ENCODE results near the gene CAPN14.

Gene CAPN14

DNA sequence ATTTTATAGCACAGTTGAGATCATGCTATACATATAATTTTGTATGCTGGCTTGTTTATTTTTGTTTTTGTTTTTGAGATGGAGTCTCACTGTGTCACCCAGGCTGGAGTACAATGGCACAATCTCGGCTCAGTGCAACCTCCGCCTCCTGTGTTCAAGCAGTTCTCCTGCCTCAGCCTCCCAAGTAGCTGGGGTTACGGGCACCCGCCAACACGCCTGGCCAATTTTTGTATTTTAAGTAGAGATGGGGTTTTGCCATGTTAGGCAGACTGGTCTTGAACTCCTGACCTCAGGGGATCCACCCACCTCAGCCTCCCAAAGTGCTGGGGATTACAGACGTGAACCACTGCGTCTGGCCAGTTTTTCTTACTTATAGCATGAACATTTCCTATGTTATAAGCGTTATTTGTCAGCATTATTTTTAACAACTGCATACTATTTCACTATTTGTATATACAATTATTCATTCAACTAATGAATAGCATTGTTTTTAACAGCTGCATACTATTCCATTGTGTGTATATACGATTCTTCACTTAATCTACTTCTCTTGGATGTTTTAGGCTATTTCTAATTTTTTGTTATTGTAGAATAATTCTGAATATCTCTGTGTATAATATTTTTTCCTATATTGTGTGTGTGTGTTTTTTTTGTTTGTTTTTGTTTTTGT lies 20.2 kb upstream of the CAPN14 start:
- H3K27ac Mint-ChIP-seq: no peak overlapping the region
- H3K4me1 Mint-ChIP-seq (ENCODE audit: low read depth): peaks cover 24% of the 10 kb centered on the region
- no peaks in the 10 kb centered on the region for H3K27me3 Mint-ChIP-seq
- no peaks in the 10 kb centered on the region for H3K36me3 Mint-ChIP-seq (ENCODE audit: low read depth)
- DNase-seq: no peak
- no peaks in the 10 kb centered on the region for H3K9me3 Mint-ChIP-seq
- H3K4me3 Mint-ChIP-seq: no peak overlapping the region

DNA sequence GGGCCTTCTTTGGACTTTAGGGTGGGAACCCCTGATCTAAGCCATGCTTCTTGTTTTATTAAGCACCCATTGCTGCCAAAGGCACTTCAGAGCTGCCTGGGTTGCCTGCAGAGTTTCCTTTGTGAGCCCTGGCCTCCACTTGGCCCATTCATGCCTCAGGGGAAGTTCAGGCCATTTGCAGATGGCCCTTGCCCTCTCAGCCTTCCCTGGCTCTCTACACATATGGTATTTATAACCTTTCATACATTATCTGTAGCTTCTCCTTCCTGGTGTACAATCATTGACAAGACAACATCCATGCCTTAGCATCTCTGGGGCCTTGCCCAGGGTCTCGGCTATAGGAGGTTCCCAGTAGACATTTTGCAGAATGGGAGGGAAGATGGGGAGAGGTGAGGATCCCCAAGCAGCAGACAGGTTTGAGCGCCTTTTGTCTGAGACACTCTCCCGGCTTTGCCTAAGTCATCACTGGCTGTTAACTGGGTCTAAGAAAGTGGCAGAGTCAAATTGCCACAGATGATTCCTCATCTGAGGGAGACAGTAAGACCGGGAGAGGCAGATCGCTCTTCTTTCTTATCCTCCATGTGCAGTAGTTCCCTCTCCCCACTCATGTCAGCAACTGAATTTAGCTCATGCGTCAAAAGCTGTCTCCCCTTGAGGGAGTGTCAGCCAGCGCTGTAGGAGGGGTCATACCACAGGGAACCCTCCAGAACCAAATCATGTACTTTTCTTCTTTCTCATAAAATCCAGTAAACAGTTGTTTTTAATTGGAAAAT lies 19.3 kb upstream of the CAPN14 start:
- no peak overlapping the region for H3K4me3 Mint-ChIP-seq
- H3K4me1 Mint-ChIP-seq (ENCODE audit: low read depth): peaks cover 24% of the 10 kb centered on the region

DNA sequence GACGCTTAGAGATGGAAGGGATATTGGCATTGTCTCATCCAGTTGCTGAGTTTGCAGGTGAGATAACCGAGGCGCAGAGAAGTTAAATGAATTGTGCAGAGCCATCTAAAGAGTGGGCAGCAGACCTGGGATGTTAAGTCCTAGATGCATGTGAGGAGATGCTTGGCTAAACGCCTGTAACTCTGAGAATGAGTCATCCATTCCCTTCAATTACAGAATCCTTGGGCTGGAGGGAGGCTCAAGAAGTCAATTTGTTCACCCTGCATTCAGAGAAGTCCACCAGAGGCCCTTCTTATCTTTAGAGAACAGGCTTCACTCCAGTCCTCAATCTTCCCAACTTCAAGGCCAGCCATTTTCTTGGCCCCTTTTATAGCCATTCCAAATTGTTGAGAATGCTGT lies 18.2 kb upstream of the CAPN14 start:
- no peak overlapping the region for H3K27ac Mint-ChIP-seq

More for the DNA sequence above, 19.3 kb upstream of the CAPN14 start:
- H3K27me3 Mint-ChIP-seq: no peaks in the 10 kb centered on the region
- no peaks in the 10 kb centered on the region for H3K36me3 Mint-ChIP-seq (ENCODE audit: low read depth)
- no peak overlapping the region for H3K27ac Mint-ChIP-seq
- no peaks in the 10 kb centered on the region for H3K9me3 Mint-ChIP-seq
- no peak for DNase-seq

DNA sequence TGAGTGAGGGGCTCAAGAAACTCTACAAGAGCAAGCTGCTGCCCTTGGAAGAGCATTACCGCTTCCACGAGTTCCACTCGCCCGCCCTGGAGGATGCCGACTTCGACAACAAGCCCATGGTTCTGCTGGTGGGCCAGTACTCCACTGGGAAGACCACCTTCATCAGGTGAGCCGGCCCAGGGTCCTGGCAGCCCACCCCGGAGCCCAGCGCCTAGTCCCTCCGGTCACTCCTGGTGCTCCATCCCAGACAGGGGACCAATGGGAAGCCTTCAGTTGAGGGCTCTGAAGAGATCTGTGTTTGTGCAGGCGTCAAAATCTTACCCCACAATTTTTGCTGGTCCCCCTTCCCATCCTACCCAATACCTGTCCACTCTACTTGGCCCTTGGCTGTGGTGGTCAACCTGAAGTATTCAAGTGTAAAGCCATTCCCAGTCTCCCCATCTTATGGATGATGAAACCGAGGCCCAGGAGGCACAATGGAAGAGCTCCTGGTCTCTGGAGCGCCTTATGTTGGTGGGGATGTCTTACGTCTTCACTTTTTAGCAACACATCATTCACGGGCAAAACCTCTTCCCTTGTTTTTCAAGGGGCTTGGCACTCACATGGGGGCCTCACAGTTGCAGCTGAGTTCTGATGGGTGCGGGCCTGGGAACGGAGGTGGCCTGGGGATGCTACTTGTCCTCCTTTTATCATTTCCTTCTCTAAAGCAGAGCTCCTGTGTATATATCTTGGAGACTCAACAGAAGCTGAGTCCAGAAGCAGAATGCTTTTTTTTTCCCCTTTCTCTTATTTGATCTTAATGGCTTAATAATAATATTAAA lies 17.6 kb upstream of the CAPN14 start:
- Mint-ChIP-seq H3K9me3 (no peaks in the 10 kb centered on the region), H3K27ac (peak overlapping the region; percentile 44), H3K4me1 (ENCODE audit: low read depth) (peaks cover 23% of the 10 kb centered on the region), H3K4me3 (peak overlapping the region; percentile 56), H3K36me3 (ENCODE audit: low read depth) (no peaks in the 10 kb centered on the region), H3K27me3 (peaks cover 5% of the 10 kb centered on the region)
- no peak for DNase-seq

More for the DNA sequence above, 18.2 kb upstream of the CAPN14 start:
- peak overlapping the region; percentile 56 for H3K4me3 Mint-ChIP-seq
- no peaks in the 10 kb centered on the region for H3K36me3 Mint-ChIP-seq (ENCODE audit: low read depth)
- DNase-seq: no peak
- H3K9me3 Mint-ChIP-seq: no peaks in the 10 kb centered on the region
- no peaks in the 10 kb centered on the region for H3K27me3 Mint-ChIP-seq
- H3K4me1 Mint-ChIP-seq (ENCODE audit: low read depth): peaks cover 23% of the 10 kb centered on the region

GRCh38 chr2:31233741-31234682 lies 16.7 kb upstream of the CAPN14 start, which contains the start of gene EHD3:
EHD3 (plus strand) TSS chr2:31234152; CDS start chr2:31234622, 470 bp downstream.
- Mint-ChIP-seq H3K27ac (peak within 1 kb of the TSS; percentile 73), H3K36me3 (ENCODE audit: low read depth) (no peaks in the 10 kb centered on the region), H3K9me3 (no peaks in the 10 kb centered on the region), H3K4me3 (peak within 1 kb of the TSS; percentile 78), H3K4me1 (ENCODE audit: low read depth) (peaks cover 23% of the 10 kb centered on the region), H3K27me3 (peaks cover 5% of the 10 kb centered on the region)
- DNase-seq: peak; percentile 89

DNA sequence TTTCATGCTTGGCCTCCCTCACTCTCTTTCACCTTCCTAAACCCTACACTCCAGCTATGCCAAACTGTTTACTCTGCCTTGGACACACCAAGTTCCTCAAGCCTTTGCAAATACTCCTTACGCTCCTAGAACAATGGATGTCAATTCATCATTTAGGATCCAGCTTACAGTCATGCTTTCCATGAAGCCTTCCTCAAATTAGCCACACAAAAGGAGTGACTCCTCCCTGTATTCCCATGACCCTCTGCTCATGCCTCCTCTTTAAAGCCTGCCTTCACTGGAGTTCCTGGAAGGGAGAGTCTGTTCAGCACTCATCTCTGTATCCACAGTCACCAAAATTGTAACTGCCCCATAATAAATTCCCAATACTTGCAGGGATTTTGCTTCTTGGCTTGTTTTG lies 15.9 kb upstream of the CAPN14 start:
- peak overlapping the region; percentile 78 for H3K4me3 Mint-ChIP-seq
- H3K27ac Mint-ChIP-seq: peak overlapping the region; percentile 73
- no peak for DNase-seq
- H3K27me3 Mint-ChIP-seq: peaks cover 9% of the 10 kb centered on the region
- peaks cover 23% of the 10 kb centered on the region for H3K4me1 Mint-ChIP-seq (ENCODE audit: low read depth)
- no peaks in the 10 kb centered on the region for H3K9me3 Mint-ChIP-seq
- no peaks in the 10 kb centered on the region for H3K36me3 Mint-ChIP-seq (ENCODE audit: low read depth)

GRCh38 chr2:31232586-31232985 lies 15.3 kb upstream of the CAPN14 start:
- Mint-ChIP-seq H3K27me3 (peaks cover 12% of the 10 kb centered on the region), H3K4me1 (ENCODE audit: low read depth) (peaks cover 23% of the 10 kb centered on the region), H3K4me3 (no peak overlapping the region), H3K27ac (no peak overlapping the region), H3K9me3 (no peaks in the 10 kb centered on the region), H3K36me3 (ENCODE audit: low read depth) (no peaks in the 10 kb centered on the region)
- no peak for DNase-seq

GRCh38 chr2:31231571-31232302 lies 14.4 kb upstream of the CAPN14 start:
- Mint-ChIP-seq H3K4me1 (ENCODE audit: low read depth) (peaks cover 23% of the 10 kb centered on the region), H3K27ac (no peak overlapping the region), H3K36me3 (ENCODE audit: low read depth) (no peaks in the 10 kb centered on the region), H3K4me3 (no peak overlapping the region), H3K27me3 (peaks cover 13% of the 10 kb centered on the region), H3K9me3 (no peaks in the 10 kb centered on the region)
- DNase-seq: no peak

- Mint-ChIP-seq H3K4me1 (ENCODE audit: low read depth) (peaks cover 20% of the 10 kb centered on the region), H3K4me3 (no peak overlapping the region), H3K27ac (no peak overlapping the region), H3K27me3 (peaks cover 13% of the 10 kb centered on the region), H3K9me3 (no peaks in the 10 kb centered on the region), H3K36me3 (ENCODE audit: low read depth) (no peaks in the 10 kb centered on the region)
- DNase-seq: no peak
These were observed 13.4 kb upstream of the CAPN14 start for GRCh38 chr2:31230751-31231150.

- DNase-seq: no peak
- Mint-ChIP-seq H3K9me3 (no peaks in the 10 kb centered on the region), H3K27me3 (peaks cover 18% of the 10 kb centered on the region), H3K4me3 (no peak overlapping the region), H3K4me1 (ENCODE audit: low read depth) (peaks cover 8% of the 10 kb centered on the region), H3K27ac (no peak overlapping the region), H3K36me3 (ENCODE audit: low read depth) (no peaks in the 10 kb centered on the region)
These were observed 11.4 kb upstream of the CAPN14 start for GRCh38 chr2:31228717-31229116.

DNA sequence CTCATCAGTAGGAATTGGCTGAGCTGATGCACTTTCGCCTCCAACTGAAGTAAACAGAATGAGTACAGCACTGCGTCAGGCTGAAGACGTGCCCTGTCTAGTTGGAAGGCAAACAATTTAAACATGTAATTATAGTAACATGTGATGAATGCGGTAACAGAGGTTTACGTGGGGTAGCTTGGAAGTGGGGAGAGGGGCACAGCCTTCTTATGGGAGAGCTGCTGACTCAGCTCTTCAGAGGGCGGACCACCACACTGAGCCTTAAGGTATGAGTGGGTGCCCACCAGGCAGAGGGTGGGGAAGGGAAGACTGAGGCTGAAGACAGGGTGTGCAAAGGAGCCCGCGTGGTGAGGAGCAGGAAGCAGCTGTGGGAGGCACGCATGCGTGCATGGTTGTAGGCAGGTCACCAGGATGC lies 10.4 kb upstream of the CAPN14 start:
- Mint-ChIP-seq H3K36me3 (ENCODE audit: low read depth) (no peaks in the 10 kb centered on the region), H3K4me3 (no peak overlapping the region), H3K27me3 (peaks cover 25% of the 10 kb centered on the region), H3K4me1 (ENCODE audit: low read depth) (no peaks in the 10 kb centered on the region), H3K9me3 (no peaks in the 10 kb centered on the region), H3K27ac (no peak overlapping the region)
- no peak for DNase-seq

- no peaks in the 10 kb centered on the region for H3K9me3 Mint-ChIP-seq
- H3K27me3 Mint-ChIP-seq: peaks cover 27% of the 10 kb centered on the region
- no peaks in the 10 kb centered on the region for H3K36me3 Mint-ChIP-seq (ENCODE audit: low read depth)
- no peak for DNase-seq
- no peak overlapping the region for H3K4me3 Mint-ChIP-seq
- H3K4me1 Mint-ChIP-seq (ENCODE audit: low read depth): no peaks in the 10 kb centered on the region
- H3K27ac Mint-ChIP-seq: no peak overlapping the region
These were observed 9.8 kb upstream of the CAPN14 start for GRCh38 chr2:31227110-31227509.

GRCh38 chr2:31226266-31226665 lies 9.0 kb upstream of the CAPN14 start:
- no peak for DNase-seq
- no peak overlapping the region for H3K4me3 Mint-ChIP-seq
- H3K4me1 Mint-ChIP-seq (ENCODE audit: low read depth): peaks cover 2% of the 10 kb centered on the region
- H3K27me3 Mint-ChIP-seq: peaks cover 27% of the 10 kb centered on the region
- H3K27ac Mint-ChIP-seq: no peak overlapping the region
- no peaks in the 10 kb centered on the region for H3K9me3 Mint-ChIP-seq
- H3K36me3 Mint-ChIP-seq (ENCODE audit: low read depth): no peaks in the 10 kb centered on the region

Data from activated T-cell treated with anti-CD3 and anti-CD28 coated beads, Interleukin-2, amount 50 U/mL, for 24 hours (primary cell).